Effector CD4-positive, alpha-beta T cell (primary cell): Measurements from ENCODE around the gene GTF2IRD1.
A peak's percentile ranks its signal among the peaks of the same experiment; 100 is the strongest.
"Not testable (repeated sequence)": the region's sequence is repeated elsewhere in the genome, so short reads cannot be mapped to it uniquely, and the experiment has no call there.

ENCODE experiments used
- DNase-seq: peaks from one replicate; pipeline ENCODE4 v3.0.0-alpha.2; 2020
- total RNA-seq: gene quantifications from one replicate; lab custom pipeline; 2026; lab: John Stamatoyannopoulos, UW

The GTF2IRD1 gene, protein sequence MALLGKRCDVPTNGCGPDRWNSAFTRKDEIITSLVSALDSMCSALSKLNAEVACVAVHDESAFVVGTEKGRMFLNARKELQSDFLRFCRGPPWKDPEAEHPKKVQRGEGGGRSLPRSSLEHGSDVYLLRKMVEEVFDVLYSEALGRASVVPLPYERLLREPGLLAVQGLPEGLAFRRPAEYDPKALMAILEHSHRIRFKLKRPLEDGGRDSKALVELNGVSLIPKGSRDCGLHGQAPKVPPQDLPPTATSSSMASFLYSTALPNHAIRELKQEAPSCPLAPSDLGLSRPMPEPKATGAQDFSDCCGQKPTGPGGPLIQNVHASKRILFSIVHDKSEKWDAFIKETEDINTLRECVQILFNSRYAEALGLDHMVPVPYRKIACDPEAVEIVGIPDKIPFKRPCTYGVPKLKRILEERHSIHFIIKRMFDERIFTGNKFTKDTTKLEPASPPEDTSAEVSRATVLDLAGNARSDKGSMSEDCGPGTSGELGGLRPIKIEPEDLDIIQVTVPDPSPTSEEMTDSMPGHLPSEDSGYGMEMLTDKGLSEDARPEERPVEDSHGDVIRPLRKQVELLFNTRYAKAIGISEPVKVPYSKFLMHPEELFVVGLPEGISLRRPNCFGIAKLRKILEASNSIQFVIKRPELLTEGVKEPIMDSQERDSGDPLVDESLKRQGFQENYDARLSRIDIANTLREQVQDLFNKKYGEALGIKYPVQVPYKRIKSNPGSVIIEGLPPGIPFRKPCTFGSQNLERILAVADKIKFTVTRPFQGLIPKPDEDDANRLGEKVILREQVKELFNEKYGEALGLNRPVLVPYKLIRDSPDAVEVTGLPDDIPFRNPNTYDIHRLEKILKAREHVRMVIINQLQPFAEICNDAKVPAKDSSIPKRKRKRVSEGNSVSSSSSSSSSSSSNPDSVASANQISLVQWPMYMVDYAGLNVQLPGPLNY
- total RNA-seq: 0.56 reads per million

DNA sequence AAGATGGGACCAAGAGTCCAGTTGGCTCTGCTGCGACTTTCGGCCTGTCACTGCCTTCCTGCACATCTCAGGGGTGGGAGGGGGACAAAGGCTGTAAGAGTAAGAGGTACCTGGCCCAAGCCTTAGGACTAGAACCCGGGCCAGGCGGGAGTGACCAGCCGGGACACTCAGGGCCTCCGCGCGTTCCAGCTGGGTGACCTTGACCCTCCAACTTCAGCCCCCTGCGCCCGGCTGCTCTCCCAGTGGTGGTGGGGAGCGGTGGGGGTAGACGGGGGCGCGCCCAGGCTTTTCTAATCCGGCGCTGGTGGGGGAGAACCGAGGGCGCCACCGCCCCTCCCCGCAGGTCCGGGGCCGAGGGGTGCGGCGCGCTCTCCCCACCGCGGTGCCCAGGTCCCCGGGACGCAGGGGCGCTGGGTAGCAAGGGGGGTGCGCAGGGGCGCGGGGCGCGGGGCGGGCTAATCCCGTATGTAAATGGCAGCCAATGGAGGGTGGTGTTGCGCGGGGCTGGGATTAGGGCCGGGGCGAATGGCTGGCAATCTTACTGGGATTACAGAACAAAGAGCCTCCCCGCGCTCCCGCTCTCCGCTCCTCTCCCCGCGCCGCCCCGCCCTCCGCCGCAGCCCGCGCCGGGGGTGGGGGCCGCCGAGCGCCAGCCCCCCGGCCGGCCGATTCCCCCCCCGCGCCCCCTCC, at the start of gene GTF2IRD1:
Gene GTF2IRD1 (plus strand): TSS at position 585 of the 690 bp plus-strand sequence. CDS start 54,175 bp downstream, outside the sequence.
- DNase-seq: peak; percentile 41

DNA sequence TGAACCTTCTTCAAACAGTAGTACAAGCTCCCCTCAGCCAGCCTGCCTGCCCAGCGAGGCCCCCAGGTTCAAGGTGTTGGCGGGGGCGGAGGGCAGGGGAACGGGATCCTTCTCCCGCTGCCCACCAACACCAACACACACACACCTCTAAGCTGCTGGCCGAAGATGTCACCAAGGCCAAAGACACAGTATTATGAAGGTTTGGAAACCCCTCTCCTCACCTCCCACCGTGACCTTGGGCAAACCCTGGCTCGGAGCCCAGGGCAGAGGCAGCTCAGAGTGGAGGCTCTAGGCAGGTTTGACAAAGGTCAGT, 49.4 kb upstream of the GTF2IRD1 start:
- DNase-seq: no peak

DNA sequence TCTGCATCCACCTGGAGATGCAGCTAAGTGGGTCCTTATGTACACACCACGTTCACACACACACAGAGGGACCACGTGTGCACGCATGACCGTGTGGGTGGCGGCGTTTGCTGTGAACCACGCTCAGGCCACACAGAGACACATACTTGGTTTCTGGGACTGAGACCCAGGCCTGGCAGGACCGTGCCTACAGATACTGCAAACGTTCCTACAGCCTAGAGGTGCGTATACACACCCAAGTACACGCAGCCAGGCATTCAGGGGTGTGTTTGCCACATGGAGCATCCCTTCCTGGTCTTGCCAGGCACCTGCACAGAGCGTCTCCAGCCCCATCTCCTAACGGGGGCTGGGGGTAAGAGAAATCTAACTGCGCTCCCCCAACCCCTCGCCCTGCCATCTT, 49.0 kb upstream of the GTF2IRD1 start:
- no peak for DNase-seq

DNA sequence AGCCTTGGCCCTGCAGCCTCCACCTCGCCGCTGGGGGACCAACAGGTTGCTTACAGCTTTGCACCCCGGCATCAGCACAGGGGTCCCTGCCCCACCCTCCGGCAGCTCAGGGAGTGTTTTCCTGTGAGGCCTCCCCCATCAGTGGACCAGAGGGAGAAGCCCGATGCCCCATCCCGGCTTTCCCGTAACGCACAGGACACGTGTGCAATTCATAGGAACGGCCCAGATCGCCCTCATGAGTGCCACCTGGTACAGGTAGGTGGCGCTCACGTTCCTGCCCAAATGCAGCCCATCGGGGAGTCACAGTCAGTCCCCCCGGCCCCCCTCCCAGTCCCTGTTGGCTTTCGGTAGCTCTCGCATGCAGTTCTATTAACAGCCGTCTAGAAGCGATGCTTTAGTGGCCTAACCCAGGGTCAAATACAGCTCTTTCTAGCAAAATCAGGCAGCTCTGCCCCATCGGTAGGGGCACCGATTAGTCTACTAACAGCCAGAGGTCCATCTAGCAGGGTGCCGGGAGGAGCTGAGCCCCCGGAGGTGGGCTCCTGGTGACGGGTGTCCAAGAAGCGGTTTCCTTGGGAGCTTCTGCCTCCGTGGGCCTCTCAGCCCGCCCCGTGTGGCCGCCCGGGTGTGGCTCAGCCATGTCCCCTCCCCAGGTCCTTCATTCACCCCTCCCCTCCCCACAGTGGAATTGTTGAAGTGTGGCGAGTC, 48.4 kb upstream of the GTF2IRD1 start:
- no peak for DNase-seq

DNA sequence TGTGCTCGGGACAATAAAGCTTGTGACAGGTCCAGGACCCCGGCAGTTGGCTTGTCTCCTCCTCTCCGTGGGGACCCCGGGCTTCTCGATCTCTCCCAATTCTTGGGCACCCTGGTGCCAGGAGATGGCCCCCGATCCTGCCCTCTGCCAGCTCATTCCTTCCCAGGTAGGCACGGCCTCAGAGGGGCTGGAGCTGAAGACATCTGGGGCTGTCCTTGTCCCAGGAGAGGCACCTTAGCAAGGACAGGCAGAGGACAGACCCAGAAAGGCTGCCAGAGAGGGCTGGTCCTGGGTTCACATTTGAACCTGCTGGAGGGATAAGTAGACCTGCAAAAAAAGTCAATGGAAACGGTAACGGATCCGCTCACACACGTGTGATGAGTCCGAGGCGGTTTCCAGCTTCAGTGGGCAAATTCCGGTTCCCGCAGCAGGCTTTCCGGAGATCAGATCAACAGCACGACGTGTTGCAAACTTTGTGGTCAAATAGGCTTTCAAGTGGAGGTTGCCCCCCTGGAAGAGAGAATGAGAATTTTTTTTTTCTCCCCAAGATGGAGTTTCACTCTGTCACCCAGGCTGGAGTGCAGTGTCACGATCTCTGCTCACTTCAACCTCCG, 47.7 kb upstream of the GTF2IRD1 start:
- DNase-seq: no peak

DNA sequence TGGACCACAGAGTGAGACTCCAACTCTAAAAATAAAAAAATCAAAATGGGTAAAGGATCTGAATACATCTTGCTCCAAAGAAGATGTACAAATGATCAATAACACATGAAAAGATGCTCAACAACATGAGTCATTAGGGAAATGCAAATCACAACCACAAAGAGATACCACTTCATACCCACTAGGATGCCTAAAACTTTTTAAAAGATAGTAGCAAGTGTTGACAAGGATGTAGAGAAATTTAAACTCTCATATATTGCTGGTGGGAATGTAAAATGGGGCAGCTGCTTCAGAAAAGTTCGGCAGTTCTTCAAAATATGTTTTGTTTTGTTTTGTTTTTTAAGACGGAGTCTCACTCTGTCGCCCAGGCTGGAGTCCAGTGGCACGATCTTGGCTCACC, 45.7 kb upstream of the GTF2IRD1 start:
- no peak for DNase-seq

DNA sequence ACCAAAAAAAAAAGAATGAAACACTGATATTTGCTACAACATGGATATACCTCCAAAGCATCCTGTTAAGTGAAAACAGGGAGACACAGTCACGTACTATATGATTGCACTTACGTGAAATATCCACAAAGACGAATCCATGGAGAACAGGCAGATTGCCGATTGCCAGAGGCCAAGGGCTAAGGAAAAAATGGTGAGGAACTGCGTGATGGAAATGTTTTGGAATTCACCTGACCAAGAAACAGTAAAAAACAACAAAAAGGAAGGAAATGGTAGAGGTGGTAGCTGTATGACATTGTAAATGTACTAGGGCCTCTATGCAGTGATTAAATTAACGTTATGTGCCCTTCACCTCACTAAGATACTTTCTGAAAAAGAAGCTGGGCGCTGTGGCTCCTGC, 44.1 kb upstream of the GTF2IRD1 start:
- no peak for DNase-seq

DNA sequence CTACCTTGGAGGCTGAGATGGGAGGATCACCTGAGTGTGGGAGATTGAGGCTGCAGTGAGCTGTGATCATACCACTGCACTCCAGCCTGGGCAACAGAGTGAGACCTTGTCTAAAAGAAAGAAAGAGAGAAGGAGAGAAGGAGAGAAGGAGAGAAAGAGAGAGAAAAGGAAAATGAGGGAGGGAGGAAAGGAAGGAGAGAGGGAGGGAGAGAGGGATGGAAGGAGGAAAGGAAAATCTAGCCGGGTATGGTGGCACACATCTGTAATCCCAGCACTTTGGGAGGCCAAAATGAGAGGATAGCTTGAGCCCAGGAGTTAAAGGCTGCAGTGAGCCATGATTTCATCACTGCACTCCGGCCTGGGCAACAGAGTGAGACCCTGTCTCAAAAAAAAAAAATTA, 42.9 kb upstream of the GTF2IRD1 start:
- no peak for DNase-seq

DNA sequence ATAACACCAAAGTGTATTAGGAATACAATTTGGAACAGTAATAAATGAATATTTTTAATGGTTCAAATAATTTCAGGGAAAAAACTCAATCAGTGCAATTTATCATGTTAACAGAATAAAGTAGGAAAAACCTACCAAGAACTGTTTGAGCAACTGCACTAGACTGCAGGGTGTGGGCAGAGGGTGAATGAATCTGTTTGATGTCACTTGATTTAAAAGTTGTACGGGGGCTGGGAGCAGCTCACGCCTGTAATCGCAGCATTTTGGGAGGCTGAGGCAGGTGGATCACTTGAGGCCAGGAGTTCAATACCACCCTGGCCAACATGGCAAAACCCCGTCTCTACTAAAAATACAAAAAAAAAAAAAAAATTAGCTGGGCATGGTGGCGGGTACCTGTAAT, 42.1 kb upstream of the GTF2IRD1 start:
- not testable (repeated sequence) for DNase-seq

DNA sequence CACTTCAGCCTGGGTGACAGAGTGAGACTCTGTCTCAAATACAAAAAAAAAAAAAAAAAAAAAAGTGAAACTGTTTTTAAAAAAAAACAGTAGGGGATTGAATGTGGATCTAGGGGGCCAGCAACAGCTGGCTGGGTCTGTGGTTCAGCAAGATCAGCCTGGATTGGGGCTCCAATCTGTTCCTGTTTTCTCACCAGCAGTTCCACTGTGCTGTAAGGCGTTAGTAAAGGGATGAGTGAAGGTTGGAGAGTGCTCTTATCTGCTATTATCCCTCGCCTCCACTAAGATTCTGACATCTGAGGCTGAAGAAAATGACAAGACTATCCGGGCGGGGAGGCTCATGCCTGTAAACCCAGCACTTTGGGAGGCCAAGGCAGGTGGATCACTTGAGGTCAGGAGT, 41.6 kb upstream of the GTF2IRD1 start:
- no peak for DNase-seq

DNA sequence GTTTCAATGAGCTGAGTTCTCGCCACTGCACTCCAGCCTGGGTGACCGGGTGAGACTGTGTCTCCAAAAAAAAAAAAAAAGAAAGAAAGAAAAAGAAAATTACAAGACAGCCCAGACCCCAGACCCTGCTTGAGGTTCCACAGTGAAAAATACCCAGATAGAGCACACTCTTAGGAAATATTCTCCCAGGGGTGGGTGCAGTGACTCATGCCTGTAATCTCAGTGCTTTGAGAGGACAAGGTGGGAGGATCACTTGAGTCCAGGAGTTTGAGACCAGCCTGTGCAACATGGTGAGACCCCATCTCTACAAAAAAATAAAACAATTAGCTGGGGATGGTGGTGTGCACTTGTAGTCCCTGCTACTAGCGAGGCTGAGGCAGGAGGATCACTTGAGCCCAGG, 41.1 kb upstream of the GTF2IRD1 start:
- no peak for DNase-seq

DNA sequence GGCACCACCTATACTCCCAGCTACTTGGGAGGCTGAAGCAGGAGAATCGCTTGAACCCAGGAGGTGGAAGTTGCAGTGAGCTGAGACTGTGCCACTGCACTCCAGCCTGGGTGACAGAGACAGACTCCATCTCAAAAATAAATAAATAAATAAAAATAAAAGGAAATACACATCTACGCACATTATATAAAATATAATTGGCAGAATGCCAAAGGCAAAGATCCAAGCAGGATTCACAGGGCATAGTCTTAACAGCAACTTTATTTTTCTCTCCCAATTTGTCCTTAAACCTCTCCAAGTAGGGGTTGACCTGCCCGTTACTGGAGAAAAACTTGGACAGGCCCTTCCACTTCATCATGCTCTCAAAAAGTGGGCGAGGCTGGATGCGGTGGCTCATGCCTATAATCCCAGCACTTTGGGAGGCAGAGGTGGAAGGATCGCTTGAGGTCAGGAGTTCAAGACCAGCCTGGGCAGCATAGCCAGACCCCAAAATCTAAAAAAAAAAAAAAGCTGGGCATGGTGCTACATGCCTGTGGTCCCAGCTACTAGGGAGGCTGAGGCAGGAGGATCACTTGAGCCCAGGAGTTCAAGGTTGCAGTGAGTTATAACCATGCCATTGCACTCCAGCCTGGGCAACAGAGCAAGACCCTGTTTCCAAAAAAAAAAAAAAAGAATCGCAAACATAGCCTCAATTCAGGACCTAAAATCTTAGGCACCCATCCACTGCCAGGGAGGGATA, 38.9 kb upstream of the GTF2IRD1 start:
- not testable (repeated sequence) for DNase-seq

DNA sequence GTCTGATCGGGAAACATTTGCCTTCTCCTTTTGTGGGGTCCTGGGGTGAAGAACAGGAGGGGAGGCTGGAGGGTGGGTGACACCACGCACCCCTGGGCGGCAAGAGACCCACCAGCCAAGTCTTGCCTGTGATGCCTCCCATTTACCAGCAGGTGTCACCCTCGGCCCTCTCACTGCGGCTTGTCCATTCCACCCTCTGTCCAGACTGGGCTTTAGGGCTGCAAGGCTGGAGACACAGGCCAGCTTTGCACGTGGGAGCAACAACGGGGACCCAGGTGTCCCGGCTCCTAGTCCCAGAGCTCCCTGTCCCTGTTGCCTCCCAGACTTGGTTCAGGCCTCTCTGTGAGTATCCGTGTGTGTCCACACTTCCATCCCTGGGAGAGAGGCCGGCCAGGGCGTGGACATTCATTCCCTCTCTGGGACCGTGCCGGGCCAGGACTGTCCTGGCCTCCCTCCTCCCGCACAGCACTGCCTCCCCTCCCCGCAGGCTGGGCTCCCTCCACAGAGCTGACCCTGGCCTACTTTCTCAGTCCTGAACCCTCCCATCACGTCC, 36.2 kb upstream of the GTF2IRD1 start:
- peak; percentile 39 for DNase-seq

DNA sequence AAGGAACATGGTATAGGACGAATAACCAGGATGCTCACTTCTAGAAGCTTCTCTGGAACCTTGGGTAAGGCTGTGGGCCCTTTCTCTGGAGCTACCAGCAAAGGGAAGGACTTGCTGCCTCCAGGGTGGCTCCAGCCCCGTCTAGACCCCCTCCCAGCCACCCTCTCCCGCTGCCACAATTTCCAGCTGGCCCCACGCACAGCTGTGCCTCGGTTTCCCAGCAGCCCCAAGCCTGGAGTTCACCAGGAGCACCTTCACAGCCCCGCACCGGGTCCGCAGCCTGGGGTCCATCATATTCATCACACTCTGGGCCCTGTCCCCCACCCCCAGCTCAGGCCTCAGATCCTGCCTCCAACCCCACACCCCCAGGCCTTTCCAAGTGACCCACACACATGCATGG, 35.6 kb upstream of the GTF2IRD1 start:
- DNase-seq: no peak

DNA sequence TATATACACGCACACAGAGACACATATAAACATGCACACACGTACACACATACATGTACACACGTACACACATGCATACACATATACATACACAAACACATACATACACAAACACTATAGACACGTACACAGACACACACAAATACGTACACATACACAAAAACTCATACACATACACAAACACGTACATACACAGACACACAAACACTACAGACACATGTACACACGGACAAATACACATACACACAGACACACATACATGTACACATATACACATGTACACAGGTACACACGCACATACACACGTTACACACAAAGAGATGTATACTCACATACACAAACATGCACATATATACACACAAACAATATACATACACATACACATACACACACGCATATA, 35.2 kb upstream of the GTF2IRD1 start:
- DNase-seq: no peak

DNA sequence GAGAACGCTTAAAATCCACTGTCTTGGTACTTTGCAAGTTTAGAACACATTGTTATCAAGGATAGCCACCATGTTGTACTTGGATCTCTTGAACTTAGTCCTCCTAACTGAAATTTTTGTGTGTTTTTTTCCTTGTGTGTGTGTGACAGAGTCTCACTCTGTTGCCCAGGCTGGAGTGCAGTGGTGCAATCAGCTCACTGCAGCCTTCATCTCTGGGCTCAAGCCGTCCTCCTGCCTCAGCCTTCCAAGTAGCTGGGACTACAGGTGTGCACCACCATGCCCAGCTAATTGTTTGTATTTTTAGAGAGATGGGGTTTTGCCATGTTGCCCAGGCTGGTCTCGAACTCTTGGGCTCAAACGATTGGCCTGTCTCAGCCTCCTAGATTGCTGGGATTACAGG, 34.5 kb upstream of the GTF2IRD1 start:
- DNase-seq: not testable (repeated sequence)

DNA sequence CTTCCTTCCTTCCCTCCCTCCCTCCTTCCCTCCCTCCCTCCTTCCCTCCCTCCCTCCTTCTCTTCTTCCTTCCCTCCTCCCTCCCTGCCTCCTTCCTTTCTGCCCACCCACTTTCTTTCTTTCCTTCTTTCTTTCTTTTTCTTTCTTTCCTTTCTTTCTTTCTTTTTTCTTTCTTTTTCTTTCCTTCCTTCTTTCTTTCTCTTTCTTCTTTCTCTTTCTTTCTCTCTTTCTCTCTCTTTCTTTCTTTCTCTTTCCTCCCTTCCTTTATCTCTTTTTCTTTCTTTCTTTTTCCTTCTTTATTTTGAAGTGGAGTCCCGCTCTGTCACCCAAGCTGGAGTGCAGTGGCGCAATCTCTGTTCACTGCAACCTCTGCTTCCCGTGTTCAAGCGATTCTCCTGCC, 33.7 kb upstream of the GTF2IRD1 start:
- no peak for DNase-seq

DNA sequence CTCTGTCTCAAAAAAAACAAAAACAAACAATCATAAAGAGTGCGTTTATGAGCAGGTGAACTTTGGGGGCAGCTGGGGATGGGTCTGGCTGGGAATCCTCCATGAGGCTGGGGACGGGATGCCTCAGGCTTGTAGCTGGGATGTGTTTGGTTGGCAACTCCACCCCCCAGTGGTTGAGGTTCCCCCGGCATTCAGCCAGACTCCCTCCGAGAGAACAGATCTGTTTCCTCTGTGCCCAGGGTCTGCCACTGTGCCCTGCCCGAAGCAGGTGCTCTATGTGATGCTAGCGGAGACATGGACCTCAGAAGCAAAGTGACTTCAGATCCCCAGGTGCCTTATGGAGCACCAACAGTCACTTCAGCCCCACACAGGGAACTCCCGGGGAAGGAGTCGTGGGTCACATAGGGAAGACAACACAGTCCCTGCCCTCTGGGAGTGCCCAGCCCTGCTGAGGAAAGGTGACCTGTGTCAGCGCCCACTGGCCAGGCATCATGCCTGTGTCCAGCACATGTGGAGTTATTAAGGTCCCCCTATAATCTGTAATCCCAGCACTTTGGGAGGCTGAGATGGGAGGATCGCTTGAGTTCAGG, 29.3 kb upstream of the GTF2IRD1 start:
- no peak for DNase-seq

DNA sequence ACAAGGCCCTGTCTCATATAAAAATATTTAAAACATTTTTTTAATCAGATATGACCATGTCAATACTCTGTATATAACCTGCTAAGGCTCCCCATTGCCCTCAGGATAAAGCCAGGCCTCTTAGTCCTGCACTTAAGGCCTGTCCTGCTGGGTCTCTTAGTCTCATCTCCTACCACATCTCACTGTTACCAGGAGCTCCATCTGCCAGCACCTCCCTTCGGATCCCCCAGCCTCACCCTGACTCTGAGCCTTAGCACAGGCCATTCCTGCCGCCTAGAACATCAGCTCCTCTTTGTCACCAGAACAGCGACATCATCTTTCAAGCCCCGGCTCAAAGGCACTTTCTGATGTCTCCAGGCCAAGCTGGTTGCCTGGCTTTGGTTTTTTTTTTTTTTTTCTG, 25.7 kb upstream of the GTF2IRD1 start:
- no peak for DNase-seq

DNA sequence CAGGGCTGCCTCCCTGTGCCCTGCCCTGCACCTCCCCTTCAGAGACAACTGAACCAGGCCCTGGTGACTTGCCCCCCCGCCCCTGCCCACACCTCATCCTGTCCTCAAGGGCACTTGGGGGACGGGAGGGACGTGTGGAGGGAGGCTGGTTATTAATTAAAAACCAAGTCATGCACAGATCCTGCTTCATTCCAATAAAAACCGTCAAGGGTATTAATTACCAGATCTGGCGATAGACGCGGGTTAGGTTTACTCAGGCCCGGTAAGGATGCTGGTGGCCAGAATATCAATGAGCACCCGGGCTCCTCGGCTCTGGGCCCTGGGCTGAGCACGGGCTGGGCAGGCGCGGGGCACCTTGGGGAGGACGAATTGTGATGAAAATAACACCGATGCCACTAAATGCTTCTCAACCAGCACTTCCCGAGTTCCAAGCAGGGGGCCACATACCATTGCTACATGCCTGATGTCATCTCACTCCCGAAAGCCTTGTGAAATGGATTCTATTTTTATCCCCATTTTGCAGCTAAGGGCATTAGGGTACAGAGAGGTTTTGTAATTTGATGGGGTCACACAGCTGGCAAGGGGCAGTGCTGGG, 24.5 kb upstream of the GTF2IRD1 start:
- DNase-seq: no peak
